GM19025 (cell line): ENCODE results near the gene DOK7.

Experiments used
- ATAC-seq: cut with Tn5 transposase; IDR thresholded peaks from one replicate; pipeline ENCODE4 v1.9.1; 2021; ENCODE audit warnings: mild to moderate bottlenecking, low read depth, moderate library complexity; ENCODE audit not compliant: unreplicated experiment

Gene DOK7

DNA sequence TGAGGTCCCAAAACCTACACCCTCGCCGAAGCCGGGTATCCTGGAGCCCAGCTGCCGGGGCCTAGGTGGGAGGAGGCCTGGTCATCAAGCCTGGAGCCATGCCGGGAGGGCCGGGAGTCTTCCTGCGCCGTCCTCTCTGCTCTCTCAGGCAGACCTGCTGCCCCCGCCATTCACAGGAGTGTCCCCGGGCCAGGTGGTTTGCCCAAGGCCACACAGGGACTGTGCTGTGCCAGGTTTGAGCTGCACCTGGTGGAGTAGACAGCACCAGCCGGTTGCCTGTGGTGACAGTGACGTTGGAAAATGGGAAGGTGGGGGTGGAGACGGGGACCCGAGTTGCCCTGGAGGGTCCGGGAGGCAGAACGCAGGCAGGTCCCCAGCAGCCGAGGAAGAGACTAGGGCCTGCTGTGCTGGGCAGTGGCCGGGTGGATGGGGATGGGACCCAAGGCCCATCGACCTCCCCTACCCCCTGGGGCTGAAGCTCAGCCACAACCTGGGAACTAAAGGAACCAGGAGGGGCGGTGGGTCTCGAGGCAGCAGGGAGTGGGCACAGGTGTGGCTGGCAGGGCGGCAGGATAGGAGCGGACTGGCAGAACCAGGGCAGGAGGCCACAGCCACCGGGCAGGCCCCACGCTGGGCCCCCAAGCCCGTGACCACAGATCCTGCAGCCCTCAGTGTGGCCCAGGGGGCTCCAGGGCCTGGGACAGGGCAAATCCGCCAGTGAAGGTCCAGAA is 9.5 kb downstream of the DOK7 start:
- ATAC-seq, result no peak

- ATAC-seq, result no peak
These were observed 10.3 kb downstream of the DOK7 start for GRCh38 chr4:3473181-3473950.

DNA sequence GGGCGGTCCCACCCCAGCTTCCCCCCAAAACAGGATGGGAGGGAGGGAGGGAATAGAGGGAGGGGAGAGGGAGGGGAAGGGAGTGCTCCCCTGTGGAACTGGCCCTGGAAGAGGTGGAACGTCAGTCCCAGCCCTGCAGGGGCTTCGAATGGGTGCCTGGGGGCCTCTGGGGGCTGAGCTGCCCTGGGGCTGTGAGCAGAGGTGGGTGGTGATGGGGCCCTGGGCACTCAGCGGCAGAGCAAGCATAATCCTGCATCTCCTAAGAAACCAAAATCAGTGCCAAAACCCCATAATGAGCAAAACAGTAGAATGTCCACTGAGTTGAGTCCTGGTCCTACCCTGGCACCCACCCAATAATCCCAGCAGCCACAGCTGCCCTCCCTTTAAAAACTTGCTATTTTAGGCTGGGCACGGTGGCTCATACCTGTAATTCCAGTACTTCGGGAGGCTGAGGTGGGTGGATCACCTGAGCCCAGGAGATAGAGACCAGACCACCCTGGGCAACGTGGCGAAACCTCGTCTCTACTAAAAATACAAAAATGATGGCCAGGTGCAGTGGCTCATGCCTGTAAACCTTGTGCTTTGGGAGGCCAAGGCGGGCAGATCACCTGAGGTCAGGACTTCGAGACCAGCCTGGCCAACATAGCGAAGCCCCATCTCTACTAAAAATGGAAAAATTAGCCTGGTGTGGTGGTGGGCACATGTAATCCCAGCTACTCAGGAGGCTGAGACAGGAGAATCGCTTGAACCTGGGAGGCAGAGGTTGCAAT is 11.1 kb downstream of the DOK7 start:
- no peak for ATAC-seq

GRCh38 chr4:3475041-3475712 is 12.1 kb downstream of the DOK7 start:
- ATAC-seq, result no peak

DNA sequence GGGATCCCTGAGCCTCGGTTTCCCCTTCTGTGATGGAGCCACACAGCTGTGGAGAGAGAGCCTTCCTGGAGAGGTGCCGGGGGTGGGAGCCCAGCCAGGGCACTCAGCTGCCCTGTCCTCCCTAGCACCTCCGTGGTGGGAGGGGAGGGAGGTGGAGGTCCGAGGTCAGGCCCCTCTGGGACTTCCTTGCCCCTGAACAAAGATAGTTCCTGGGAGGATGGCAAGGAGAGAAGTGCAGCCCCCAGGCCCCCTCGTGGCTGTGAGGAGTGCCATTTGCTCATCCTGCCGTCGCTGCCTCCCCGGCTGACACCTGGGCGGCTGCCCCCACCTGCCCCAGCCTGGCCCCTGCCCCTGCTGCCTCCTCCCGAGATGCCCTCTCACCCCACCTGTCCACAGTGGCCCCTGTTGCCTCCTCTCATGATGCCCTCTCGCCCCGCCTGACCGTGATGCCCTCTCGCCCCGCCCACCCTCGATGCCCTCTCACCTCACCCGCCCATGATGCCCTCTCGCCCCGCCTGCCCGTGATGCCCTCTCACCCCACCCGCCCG is 12.7 kb downstream of the DOK7 start:
- no peak for ATAC-seq

- no peak for ATAC-seq
These were observed 13.2 kb downstream of the DOK7 start for GRCh38 chr4:3476341-3476747.

DNA sequence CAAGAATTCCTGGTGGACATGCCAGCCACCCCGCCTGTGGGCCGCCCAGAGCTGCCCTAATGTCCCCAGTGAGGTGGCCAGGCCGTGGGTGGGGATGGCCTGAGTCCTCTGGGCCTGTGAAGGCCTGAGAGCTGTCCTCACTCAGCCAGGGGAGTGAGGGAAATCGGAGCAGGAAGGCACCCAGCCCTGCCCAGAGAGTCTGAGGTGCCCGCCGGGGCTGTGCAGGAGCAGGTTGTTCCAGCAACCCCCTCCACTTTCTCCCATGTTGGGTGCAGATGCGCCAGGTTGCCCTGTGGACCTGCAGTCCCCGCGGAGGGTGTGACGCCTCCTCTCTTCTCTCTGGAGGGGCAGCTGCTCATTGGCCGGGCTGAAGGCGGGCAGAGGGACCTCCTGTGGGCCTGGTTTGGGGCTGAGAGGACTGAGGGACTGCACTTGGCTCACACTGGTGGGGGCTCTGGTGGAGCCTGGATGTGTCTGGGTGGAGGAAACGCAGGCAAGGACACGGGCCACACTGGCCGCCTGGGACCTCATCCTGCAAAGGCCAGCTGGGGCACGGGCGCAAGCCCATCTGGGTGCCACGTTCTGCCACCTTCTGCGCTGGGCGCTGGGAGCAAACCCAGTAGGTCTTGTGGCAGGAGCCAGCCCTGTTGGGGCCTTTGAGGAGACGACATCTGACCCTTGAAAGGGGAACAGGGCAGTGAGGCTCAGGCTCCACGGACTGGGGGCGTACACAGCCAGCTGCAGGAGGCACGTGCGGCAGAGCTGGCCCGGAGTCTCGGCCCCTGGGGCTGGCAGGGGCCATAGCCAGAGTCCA is 14.0 kb downstream of the DOK7 start:
- no peak for ATAC-seq

DNA sequence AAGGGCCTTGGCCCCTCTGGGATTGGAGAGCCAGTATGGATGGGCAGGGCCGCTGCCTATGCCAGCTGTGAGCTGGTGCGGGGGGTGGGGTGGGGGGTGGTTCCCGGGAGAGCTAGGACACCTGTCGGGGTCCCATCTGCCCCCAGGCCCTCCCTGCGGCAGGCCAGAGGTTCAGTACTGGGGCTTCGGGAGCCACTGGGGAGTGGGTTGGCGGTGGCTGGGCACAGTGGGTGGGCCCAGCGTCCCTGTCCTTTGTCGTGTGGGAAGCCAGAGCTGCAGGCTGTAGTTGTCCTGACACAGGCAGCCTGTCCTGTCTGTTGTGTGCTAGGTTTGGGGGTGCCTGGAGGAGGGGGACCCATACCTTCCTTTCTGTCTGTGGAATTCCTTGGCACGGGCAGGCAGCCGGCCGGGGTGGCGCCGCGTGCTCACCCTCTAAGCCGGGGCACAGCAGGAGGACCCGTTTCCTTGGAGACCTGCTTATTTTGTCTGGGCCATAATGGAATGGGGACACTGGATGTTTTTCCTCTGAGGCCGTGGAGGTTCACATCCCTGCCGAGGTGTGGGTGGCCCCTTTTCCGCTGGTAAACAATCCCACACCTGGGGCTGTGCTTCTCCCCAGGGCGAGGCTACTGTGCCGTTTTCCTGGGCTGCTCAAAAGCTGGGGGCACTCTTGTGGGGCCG is 14.8 kb downstream of the DOK7 start:
- ATAC-seq, result no peak

GRCh38 chr4:3478446-3479357 is 15.6 kb downstream of the DOK7 start:
- ATAC-seq, result no peak

DNA sequence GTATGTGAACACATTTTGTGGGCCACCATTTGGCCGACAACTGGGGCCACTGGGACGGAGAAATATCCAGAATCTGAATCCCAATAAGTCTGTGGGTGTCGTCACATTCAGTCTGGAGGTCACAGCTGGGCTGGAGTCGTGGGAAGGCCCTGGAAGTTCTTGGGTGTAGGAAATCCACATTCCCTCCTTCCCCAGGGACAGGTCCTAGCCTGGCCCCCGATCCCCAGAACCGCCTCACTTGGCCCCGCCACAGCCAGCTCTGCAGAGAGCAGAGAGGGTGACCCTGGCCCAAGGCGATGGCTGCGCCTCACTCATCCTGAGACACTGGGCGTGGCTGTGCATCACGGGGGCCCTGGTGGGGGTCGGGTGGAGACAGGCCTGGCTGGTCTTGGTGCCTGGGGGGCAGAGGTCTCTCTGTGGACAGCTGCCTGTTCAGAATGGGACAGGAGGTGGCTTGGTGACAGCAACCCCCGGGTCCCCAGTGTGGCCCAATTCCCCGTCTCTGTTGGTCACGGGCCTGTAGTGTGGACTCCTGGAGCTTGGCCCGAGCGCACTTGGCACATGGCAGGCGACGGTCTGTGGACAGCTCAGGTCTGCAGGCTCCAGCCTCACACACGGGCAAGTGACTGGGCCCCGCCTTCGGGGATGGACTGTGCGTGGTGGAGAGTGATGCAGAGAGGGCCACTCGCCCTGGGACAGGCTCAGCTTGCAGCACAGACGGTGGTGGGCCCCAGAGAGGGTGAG is 16.4 kb downstream of the DOK7 start:
- no peak for ATAC-seq

DNA sequence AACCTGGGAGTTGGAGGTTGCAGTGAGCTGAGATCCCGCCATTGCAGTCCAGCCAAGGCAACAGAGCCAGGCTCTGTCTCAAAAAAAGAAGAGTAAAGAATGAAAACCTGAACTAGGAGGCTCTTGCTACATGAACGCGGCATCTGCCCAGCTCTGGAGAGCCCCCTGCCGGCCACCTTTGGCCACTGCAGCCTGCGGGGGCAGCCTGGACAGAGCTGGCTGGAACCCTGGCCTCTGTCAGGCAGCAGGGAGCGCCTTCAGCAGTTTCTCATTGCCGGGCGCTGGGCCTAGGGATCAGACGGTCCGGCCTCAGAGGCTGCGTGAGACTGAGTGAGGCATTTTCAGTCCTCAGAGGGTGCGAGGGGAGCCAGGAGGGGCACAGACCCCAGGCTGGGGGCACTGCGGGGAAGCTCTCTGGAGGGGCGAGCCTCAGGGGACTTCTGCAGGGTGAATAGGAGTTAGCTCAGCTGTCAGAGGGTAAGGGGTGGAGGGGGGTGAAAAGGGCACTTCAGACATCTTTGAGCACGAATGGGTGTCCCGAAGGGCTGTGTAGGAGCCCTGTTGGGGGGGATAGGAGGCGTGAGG is 17.5 kb downstream of the DOK7 start:
- ATAC-seq, result no peak

DNA sequence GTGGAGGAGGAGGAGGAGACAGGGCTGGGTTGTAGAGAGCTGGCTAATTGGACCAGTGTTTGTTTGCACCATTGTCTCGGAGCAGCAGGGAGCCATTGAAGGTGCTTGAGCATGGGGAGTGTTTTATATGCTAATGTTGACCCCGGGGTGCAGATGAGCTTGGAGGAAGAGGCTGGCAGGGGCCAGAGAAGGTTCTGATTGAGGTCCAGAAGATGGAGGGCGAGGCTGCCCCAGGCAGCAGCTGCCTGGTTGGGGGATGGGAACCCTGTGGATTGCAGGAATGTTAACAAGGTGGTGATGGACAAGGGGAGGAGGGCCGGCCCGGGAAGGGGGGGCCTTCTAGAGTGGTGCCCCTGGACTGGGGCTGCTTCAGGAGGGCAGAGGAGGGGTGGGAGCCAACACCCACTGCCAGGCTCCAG is 18.0 kb downstream of the DOK7 start:
- no peak for ATAC-seq

- no peak for ATAC-seq
These were observed 18.8 kb downstream of the DOK7 start for GRCh38 chr4:3481783-3482393.

- no peak for ATAC-seq
These were observed 19.6 kb downstream of the DOK7 start for GRCh38 chr4:3482707-3483106.

DNA sequence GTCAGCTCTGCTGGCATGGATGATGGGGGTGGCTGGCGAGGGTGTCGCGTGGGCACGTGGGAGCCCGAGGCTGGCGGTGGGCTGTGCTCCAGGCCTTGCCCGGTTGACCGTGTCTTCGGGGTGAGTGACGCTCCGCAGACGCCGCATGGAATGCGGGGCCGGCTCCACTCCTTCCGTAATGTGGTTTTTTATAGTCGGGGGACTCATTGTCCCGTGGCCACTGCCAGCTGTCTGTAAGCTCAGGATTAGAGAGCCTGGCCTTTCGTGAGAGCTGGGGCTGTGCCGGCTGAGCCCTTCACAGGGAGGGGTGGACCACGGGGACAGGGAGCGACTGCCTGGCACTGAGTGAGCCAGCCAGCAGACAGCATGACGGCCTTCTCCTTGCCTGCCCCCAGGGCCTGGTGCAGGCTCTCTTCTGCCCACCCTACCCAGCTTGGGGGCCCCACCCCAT is 20.4 kb downstream of the DOK7 start:
- ATAC-seq, result no peak
